Testis (tissue), 2 donors: ENCODE results near the gene CDC42SE1.

ENCODE experiments used
- CTCF ChIP-seq, 3 experiments: fragments of 450-650 bp in 2 of 3; fragments of 200-600 bp in 1 of 3; sonication (generic) in 1 of 3; IDR thresholded peaks; one replicate each; pipeline ENCODE4 v1.5.1; 2016 to 2019; ENCODE audit warnings: antibody characterized with exemption in 3 of 3, mild to moderate bottlenecking in 2 of 3, moderate library complexity in 1 of 3
- POLR2A ChIP-seq: fragments of 450-650 bp; IDR thresholded peaks from one replicate; pipeline ENCODE4 v1.6.1; 2017; ENCODE audit warnings: antibody characterized with exemption, mild to moderate bottlenecking, moderate library complexity

DNA sequence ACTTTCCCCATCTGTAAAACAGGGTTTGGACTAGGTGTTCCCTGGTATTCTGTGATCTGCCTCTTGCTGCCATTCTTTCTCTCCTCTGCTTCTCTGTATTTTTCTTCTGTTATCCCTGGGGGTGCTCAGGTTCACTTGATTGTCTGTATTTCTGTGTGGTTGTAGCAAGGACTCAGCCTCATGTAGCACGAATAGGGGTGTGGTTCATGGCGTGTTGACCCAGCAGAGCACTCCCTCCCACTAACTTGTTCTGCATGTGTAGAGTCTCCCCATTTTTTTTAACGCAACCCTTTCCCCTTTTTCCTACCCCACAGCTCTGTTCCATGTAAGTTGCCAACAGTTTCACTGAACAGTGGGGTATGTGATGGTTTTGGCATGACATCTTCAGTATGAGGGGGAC is 24.3 kb downstream of the CDC42SE1 start:
- TF ChIP-seq CTCF (IDR thresholded peaks at IDR 0.05) (no peak), POLR2A (no peak)
